SU-DHL-6 (cell line): ENCODE data around the gene RNF31.

Source experiments
- EZH2phosphoT487 ChIP-seq: fragments of 200-600 bp; sonication (generic), shearing (Covaris generic); conservative IDR thresholded peaks from 2 replicates; pipeline ENCODE4 v1.6.1; 2018; ENCODE audit warnings: mild to moderate bottlenecking, antibody characterized with exemption, low read length, moderate library complexity, mixed read lengths
- TF ChIP-seq, protein P1 (sequence below): fragments of 200-600 bp; sonication (generic); IDR thresholded peaks from one replicate; pipeline ENCODE4 v1.5.1; 2017; ENCODE audit warnings: antibody characterized with exemption, mild to moderate bottlenecking, low read length, moderate library complexity; ENCODE audit not compliant: insufficient read depth, poor library complexity, severe bottlenecking

- TF ChIP-seq, protein P1, sequence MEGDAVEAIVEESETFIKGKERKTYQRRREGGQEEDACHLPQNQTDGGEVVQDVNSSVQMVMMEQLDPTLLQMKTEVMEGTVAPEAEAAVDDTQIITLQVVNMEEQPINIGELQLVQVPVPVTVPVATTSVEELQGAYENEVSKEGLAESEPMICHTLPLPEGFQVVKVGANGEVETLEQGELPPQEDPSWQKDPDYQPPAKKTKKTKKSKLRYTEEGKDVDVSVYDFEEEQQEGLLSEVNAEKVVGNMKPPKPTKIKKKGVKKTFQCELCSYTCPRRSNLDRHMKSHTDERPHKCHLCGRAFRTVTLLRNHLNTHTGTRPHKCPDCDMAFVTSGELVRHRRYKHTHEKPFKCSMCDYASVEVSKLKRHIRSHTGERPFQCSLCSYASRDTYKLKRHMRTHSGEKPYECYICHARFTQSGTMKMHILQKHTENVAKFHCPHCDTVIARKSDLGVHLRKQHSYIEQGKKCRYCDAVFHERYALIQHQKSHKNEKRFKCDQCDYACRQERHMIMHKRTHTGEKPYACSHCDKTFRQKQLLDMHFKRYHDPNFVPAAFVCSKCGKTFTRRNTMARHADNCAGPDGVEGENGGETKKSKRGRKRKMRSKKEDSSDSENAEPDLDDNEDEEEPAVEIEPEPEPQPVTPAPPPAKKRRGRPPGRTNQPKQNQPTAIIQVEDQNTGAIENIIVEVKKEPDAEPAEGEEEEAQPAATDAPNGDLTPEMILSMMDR, result no peak
- no peak for TF ChIP-seq EZH2phosphoT487
These were observed 47.0 kb downstream of the RNF31 start for GRCh38 chr14:24194186-24194872.
